Hematopoietic multipotent progenitor cell treated with erythropoietin and hydrocortisone succinate and interleukin-3 and kit ligand, for 17 days (in vitro differentiated cells): ENCODE measurements around the gene NUDT17.

Source experiments
- DNase-seq: peaks from one replicate; pipeline ENCODE4 v3.0.0-alpha.2; 2015; ENCODE audit warnings: low spot score

NUDT17 gene

DNA sequence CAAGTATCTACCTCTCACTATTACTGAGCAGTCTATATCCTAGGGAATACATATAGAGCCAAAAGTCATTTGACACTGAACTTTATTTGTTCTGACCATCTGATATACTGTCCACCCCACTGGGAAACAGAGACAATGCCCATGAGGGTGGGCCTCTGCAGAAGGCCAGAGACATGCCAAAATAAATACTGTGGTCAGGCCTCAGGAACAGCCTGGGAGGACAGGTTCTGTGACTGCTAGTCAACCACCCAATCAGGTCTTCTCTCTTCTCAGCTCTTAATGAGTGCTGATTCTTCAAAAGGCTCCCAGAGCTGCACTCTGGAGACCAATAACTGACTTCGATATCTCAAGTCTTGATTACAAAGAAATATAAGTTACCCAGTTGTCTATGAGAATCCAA, 45.7 kb downstream of the NUDT17 start:
- no peak for DNase-seq

DNA sequence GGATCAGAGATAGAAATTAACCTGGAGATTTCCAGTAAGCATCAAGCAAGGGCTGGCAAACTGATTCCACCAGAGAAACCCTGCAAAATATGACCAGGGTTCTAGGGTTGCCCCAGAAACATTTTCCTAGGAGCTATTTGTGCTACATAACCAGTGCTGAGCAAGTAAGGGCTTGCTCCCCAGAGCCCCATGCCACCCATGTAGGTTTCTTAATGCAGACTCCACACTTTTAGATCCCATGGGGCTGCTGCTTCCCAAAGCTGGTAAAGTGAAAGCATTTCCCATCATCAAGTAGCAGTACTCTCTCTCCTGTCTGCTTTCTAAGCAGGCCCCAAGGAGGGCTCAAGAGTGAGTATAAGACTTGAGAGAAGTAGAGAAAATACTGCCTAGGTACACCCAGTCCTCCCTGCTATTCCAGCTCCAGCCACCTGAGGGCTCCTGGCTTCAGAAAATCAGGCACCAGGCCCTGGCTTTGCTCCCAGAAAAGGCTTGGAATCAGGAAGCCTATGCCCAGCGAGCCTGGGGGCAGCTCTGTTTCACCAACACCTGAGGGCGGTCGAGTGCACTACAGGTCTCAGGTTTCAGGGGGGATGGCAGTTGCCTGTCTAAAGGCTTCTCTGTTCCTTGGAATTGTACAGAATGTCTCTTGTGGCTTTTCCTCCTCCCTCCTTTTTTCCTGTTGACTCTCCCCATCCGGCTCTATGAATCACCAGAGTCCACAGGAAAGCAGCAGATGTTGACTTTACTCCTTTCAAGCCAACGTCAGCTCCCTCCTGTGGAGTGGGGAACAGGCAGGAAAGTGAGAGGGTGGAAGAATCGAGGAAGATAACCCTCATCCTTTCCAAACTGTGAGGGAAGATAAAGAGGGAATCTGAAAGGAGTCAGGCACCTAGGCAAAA, 46.4 kb downstream of the NUDT17 start:
- peak; percentile 87 for DNase-seq

DNA sequence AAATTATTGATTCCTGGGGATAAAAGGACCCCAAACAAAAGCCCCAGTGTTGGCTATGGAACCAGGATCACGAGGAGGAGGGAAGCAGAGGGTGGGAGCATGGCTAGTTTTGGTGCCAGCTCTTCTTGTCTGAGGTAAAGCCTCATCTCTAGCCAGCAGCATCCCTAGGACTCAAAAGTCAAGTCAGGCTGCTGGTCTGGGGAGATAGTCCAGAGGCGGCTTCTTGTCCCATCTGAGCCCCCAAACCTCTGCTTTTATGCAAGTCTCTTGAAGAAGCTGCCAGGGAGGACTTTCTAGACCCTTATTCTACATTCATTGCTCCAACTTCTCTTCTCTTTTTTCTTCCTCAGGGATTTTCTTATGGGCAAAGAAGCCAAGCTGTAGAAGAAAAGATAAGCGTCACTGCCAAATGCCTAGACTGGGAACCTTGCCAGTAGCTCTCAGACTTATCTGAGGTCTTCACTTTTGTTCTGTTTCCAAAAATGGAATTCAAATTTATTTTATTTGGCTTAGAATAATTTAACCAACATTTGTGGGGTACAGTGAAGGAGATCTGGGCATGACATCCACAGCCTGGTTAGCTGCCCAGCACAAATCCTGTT, 47.2 kb downstream of the NUDT17 start:
- DNase-seq: peak; percentile 51

DNA sequence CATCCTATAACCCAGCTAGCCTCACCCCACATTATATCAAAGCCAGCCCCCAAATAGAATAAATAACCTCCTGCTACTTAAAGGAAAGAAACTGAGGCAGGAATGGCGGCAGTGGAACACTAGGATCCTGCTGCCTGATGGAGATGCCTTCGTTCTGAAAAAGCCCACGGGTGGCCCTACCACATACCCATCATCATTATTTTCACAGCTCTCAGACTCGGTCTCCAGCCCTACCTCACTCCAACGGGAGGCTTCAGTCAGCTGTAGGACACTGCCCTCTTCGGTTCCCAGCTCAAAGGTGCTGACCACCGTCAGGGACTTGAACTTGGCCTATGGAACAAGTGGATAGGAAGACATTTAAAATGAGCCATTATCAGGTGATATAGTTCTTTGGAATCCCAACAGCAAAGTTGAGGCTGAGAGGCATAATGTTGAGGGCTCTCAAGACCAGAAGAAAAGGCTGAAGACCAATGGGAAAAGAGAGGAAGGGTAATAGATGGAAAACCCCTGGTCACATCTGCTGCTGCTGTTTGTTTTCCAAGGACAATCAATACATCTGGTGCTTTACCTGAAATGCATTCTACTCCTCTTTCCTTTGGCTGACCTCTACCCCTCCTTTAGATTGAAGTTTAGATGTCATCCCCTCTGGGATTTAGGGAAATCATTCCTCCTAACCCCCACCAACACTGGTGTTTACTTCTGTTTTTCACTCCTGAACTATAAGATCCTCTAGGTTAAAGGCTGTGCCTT, 48.1 kb downstream of the NUDT17 start:
- DNase-seq: no peak

DNA sequence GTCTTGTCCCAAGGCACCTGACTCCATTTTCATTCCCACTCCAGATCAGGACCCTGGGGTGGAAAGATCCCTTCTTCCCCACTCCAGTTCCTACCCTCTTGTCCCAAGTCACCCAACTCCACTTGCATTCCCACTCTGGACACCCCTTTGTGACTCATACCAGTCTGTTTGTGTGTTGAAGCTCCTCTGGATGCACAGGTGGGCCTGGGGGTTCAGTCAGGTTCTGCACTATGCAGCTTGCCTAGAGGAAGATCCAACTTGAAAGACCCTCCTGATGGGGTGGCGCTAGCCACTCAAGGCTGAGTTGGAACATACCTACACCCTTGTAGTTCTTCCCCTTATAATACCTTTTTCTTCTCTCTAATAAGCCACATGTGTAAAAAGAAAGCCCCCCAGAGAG, 50.0 kb downstream of the NUDT17 start:
- no peak for DNase-seq

DNA sequence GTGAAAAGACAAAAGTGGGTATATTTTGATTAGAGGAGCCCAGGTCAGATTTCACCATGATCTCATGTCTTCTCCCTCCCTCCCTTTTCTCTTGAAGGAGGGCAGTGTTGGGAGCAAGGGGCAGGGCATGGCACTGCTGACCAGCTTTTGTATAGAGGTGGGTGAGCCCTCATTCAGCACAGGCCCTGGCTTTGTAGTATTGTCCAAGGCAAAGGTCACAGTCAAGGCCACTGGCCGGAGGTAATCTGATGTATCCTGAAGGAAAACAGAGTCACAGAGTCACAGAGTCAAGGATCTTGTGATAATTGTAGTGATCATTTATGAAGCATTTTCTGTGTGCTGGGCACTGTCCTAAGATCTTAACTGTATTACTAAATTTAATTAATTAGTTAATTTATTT, 52.5 kb downstream of the NUDT17 start:
- no peak for DNase-seq
